IMR-90 (cell line): ENCODE results near the gene WNT3.

Experiments
- BHLHE40 ChIP-seq: fragments of 150-350 bp; IDR thresholded peaks from 2 replicates; pipeline ENCODE4 v1.6.1; 2016; ENCODE audit warnings: mild to moderate bottlenecking, low read depth, low read length
- CEBPB ChIP-seq: IDR thresholded peaks from 2 replicates; pipeline ENCODE4 v1.6.1; 2012; ENCODE audit warnings: low read depth, low read length, improper control_type of control experiment
- CHD1 ChIP-seq: IDR thresholded peaks from 2 replicates; pipeline ENCODE4 v1.6.1; 2012; ENCODE audit warnings: low read depth, low read length, improper control_type of control experiment
- CTCF ChIP-seq: conservative IDR thresholded peaks from 2 replicates; pipeline ENCODE4 v1.5.1; 2012; ENCODE audit warnings: mild to moderate bottlenecking, low read depth, low read length, improper control_type of control experiment
- POLR2A ChIP-seq: IDR thresholded peaks from 2 replicates; pipeline ENCODE4 v1.6.1; 2012; ENCODE audit warnings: mild to moderate bottlenecking, low read depth, low read length
- RAD21 ChIP-seq: IDR thresholded peaks from 2 replicates; pipeline ENCODE4 v1.6.1; 2012; ENCODE audit warnings: low read length, improper control_type of control experiment
- RCOR1 ChIP-seq: IDR thresholded peaks from 2 replicates; pipeline ENCODE4 v1.6.1; 2012; ENCODE audit warnings: mild to moderate bottlenecking, low read length, improper control_type of control experiment; ENCODE audit not compliant: insufficient replicate concordance
- RFX5 ChIP-seq: IDR thresholded peaks from 2 replicates; pipeline ENCODE4 v1.8.0; 2012; ENCODE audit warnings: low read depth, mild to moderate bottlenecking, low read length, moderate library complexity
- SMC3 ChIP-seq: fragments of 150-350 bp; IDR thresholded peaks from 2 replicates; pipeline ENCODE4 v1.6.1; 2016; ENCODE audit warnings: low read depth, mild to moderate bottlenecking, antibody characterized with exemption, low read length, moderate library complexity
- TF ChIP-seq, protein P1 (sequence below): fragments of 150-350 bp; IDR thresholded peaks from 2 replicates; pipeline ENCODE4 v1.6.1; 2017; ENCODE audit warnings: mild to moderate bottlenecking, antibody characterized with exemption, low read length, low read depth

DNA sequence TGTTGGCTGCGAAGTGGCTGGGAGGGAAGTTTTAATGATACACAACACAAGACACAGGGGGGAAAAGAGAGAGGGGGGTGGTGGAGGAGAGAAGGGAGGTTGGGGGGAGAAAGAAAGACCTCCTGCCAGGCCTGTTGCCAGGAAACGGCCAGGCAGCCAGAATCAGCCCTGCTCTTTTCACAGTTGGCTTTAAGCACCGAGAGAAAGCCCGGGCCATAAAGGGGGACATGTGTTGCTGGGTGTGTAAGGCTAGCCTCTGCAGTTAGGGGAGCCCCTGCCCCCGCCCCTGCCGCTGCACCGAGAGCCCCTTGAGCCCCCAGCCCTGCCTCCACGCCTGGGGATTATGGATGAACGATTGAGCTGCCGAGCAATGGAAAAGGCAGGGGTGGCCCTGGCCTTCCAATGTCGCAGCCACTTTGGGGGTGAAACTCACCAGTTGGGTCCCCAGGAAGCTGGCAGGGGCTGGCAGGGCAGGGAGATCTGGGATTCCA lies 13.9 kb upstream of the WNT3 start:
- TF ChIP-seq POLR2A (no peak), RFX5 (no peak), CTCF (no peak), BHLHE40 (no peak), CHD1 (no peak), RAD21 (no peak), SMC3 (no peak), RCOR1 (no peak), CEBPB (no peak)
- TF ChIP-seq, protein P1, sequence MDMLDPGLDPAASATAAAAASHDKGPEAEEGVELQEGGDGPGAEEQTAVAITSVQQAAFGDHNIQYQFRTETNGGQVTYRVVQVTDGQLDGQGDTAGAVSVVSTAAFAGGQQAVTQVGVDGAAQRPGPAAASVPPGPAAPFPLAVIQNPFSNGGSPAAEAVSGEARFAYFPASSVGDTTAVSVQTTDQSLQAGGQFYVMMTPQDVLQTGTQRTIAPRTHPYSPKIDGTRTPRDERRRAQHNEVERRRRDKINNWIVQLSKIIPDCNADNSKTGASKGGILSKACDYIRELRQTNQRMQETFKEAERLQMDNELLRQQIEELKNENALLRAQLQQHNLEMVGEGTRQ, result no peak
